T-helper 1 cell treated with Interleukin-12 subunit alpha and Interleukin-12 subunit beta and Interleukin-4 antibody, amounts not matched to agents 30 μg/mL and 1 μg/mL, for 36 hours (primary cell): ENCODE results near the gene ACBD6.

ENCODE experiments used
- H3K27ac Mint-ChIP-seq: one replicate; pipeline ENCODE4 v1.8.0; 2021; ENCODE audit warnings: mild to moderate bottlenecking, mixed read lengths
- H3K27me3 Mint-ChIP-seq: one replicate; pipeline ENCODE4 v1.8.0; 2021; ENCODE audit warnings: low read depth, mixed read lengths
- H3K36me3 Mint-ChIP-seq: one replicate; pipeline ENCODE4 v1.8.0; 2021; ENCODE audit warnings: low read depth, mixed read lengths
- H3K4me1 Mint-ChIP-seq: one replicate; pipeline ENCODE4 v1.8.0; 2021; ENCODE audit warnings: low read depth, mixed read lengths
- H3K4me3 Mint-ChIP-seq: one replicate; pipeline ENCODE4 v1.8.0; 2021; ENCODE audit warnings: mild to moderate bottlenecking, moderate library complexity, mixed read lengths
- H3K9me3 Mint-ChIP-seq: one replicate; pipeline ENCODE4 v1.8.0; 2021; ENCODE audit warnings: mixed read lengths

The ACBD6 gene

DNA sequence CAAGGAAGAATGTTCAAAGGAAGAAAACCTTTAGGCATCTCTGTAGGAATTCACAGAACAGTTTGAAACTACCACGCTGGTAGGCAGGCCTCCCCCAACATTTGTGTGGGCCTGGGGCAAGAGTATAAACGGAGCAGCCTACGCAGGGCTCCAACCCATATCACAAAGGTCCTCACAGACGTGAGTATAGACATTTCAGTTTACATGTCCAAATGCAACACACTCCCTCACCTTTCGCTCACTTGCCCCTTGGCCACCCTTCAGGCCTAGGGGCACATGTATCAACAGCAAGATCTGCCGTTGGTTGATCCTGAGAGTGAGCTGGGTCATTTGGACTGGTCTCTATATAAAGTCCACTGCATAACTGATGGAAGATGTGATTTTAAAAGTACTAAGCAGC is 133.3 kb downstream of the ACBD6 start:
- Mint-ChIP-seq H3K36me3 (no peaks in the 10 kb centered on the region), H3K9me3 (no peaks in the 10 kb centered on the region), H3K27ac (no peak overlapping the region), H3K27me3 (no peaks in the 10 kb centered on the region), H3K4me3 (no peak overlapping the region), H3K4me1 (no peaks in the 10 kb centered on the region)

DNA sequence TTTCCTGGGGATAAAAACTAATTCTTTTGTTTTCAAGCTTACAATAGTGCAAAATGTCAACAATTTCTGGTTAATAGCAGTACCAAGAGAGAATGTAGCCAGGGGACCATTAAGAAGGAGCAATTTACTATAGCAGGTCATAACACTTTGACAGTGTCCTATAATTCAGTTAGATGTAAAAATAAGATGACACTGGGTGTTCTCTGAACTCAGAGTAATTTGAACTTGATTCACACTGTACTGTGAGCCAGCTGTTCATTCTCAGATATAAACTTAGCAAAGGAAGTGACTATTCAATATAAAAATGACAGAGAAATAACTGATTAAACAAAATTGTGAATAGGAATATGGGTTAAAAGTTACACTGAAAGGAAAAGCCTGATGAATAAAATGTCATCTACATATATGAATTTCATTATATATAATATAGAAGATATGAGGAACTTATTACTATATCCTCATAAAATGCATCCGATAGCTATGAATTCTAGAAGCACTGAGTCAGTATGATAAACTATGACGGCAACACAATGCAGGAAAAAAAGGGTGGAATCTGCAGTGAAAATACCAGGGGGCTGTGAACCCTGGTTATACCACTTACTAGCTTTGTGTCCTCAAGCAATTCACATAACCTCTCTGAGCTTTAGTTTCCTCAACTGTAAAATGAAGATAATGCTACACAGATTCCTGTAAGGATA is 135.9 kb downstream of the ACBD6 start:
- H3K4me1 Mint-ChIP-seq = no peaks in the 10 kb centered on the region
- H3K36me3 Mint-ChIP-seq = no peaks in the 10 kb centered on the region
- no peaks in the 10 kb centered on the region for H3K9me3 Mint-ChIP-seq
- no peaks in the 10 kb centered on the region for H3K27me3 Mint-ChIP-seq
- H3K27ac Mint-ChIP-seq = no peak overlapping the region
- no peak overlapping the region for H3K4me3 Mint-ChIP-seq

DNA sequence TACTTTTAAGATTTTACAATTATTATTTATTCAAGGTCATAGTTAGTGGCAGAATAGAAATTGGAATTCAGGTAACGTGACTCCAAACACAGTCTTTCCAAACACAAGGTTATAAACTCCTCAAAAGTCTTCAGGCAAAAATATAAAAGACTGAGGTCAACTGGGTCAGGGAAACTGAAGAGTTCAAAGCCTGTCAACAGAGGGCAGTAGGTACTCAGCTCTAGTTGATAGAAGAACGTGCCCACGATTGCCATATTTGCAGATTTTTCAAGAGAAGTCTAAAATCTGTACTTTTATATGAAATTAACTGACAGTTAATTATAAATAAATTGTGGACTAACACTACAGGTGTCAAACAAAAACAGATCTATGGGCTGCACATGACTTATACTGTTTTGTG is 137.3 kb downstream of the ACBD6 start:
- H3K27ac Mint-ChIP-seq = no peak overlapping the region
- H3K36me3 Mint-ChIP-seq = no peaks in the 10 kb centered on the region
- H3K4me3 Mint-ChIP-seq = no peak overlapping the region
- no peaks in the 10 kb centered on the region for H3K9me3 Mint-ChIP-seq
- no peaks in the 10 kb centered on the region for H3K27me3 Mint-ChIP-seq
- peaks cover 2% of the 10 kb centered on the region for H3K4me1 Mint-ChIP-seq

DNA sequence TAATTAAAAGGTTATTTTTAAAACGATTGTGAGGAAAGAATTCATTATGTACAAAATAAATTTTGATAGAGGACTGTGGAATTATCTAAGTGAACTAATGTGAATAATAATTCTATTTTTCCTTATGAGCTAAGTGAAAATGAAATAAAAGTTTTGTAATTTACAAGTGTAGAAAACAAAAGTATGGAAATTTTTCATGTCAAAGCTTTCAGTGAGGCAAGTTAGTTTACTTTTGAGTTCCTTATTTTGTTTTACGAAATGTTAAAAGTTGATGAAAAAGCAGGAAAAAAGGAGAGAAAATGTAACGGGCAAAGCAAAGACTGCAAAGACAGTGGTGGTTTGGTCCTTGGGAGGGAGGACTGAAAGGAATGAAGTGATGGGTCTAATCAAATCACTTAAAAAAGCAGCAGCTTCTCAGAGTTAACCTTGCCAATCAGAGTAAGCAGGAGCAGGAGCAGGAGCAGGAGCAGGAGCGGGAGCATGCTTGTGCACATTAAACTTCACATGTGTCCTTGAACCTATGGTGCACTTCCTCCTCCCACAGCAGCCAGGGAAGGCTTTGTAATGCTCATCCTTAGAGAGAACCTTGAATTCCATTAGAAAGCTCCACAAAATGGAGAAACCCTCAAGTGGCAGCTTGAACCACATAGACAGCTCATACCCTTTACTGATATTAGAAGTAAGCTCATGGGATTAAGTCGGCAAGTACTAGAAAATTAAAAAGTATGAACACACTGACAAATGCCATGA is 139.0 kb downstream of the ACBD6 start:
- Mint-ChIP-seq H3K27me3 (no peaks in the 10 kb centered on the region), H3K9me3 (no peaks in the 10 kb centered on the region), H3K4me3 (no peak overlapping the region), H3K27ac (no peak overlapping the region), H3K4me1 (peaks cover 2% of the 10 kb centered on the region), H3K36me3 (no peaks in the 10 kb centered on the region)

DNA sequence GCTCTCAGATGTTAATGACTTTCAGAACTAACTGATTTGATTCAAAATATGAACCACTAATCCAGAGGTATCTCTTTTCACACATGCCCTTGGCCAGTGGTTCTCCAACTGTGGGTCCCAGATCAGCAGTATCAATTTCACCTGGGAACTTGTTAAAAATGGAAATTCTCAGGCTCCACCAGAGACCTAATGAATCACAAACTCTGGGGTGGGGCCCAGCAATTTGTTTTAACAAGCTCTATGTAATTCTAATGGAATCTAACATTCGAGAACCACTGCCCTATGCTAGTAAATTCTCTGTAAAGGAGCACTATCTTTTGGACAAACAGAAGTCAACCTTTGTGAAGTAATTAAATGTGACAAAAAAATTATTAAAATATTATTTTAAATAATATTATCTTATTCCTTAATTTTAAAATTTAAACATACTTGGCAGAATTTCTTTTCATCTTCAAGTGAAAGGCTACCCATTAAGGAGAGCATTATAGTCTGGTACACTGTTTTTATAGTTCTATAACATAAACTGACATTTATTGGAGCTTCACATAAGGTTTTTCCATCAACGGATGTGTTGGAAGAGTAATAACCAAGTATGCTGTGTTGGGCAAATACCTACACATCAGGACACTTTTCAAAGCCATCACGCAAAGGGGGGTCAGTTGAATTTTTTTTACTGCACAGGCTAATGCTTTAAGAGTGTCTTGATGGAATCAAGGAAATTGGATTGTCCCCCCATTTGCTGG is 141.9 kb downstream of the ACBD6 start:
- H3K4me3 Mint-ChIP-seq = no peak overlapping the region
- no peaks in the 10 kb centered on the region for H3K27me3 Mint-ChIP-seq
- peaks cover 2% of the 10 kb centered on the region for H3K4me1 Mint-ChIP-seq
- H3K36me3 Mint-ChIP-seq = no peaks in the 10 kb centered on the region
- H3K27ac Mint-ChIP-seq = no peak overlapping the region
- H3K9me3 Mint-ChIP-seq = no peaks in the 10 kb centered on the region

DNA sequence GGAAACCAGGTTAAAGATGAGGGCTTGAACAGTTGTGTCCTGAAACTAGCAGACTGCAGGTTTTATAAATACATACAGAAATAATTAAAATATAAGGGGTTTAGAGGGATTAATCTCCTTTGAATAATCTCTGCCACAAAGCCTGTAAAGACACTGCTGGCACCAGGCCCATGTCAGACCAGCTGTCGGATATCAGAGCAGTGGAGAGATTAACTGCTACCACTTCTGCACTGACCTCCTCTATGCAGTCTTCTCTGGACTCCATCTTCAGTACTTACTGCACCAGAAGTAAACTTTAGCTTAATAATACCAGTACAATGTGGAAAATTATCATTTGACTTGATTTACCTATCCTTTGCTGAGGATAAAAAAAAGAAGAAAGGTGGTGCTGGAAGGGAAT is 143.7 kb downstream of the ACBD6 start:
- no peaks in the 10 kb centered on the region for H3K9me3 Mint-ChIP-seq
- no peak overlapping the region for H3K4me3 Mint-ChIP-seq
- peaks cover 2% of the 10 kb centered on the region for H3K4me1 Mint-ChIP-seq
- H3K27ac Mint-ChIP-seq = no peak overlapping the region
- no peaks in the 10 kb centered on the region for H3K36me3 Mint-ChIP-seq
- H3K27me3 Mint-ChIP-seq = no peaks in the 10 kb centered on the region

DNA sequence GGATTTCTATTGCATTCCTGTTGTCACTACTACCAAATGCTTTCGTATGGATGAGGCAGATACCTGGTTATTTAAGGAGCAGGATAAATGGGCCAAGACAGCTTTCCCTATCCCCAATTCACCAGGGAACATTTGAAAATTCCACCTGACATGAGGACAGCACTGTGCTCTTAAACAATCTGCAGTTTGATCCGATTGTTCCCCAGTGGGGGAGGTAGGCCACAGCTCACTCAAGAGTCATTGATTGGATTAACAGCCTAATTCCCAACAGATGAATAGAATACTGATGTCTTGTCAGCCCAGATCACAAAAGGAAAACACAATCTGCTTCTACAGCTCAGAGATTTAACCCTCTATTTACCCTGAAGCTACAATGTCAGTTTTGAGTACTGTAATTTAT is 148.4 kb downstream of the ACBD6 start:
- H3K4me3 Mint-ChIP-seq = no peak overlapping the region
- no peaks in the 10 kb centered on the region for H3K4me1 Mint-ChIP-seq
- no peaks in the 10 kb centered on the region for H3K36me3 Mint-ChIP-seq
- H3K27ac Mint-ChIP-seq = no peak overlapping the region
- no peaks in the 10 kb centered on the region for H3K27me3 Mint-ChIP-seq
- no peaks in the 10 kb centered on the region for H3K9me3 Mint-ChIP-seq

DNA sequence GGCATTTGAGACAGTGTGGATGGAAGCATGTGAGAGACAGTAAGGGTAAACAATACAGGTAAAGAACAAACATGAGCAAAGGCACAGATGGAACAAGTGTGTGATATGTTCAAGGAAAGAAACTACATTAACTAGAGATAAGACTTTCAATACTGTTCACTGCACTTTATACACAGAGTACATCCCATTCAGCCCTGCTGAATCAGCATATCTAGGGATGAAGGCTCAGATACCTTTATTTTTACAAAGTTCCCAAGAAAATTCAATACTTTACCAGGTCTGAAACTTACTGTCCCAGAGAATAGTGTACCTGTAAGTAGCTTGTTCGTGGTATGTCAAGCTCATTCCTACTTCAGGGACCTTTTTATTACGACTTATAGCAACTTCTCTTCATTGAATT is 149.8 kb downstream of the ACBD6 start:
- Mint-ChIP-seq H3K4me1 (no peaks in the 10 kb centered on the region), H3K27ac (no peak overlapping the region), H3K9me3 (no peaks in the 10 kb centered on the region), H3K27me3 (no peaks in the 10 kb centered on the region), H3K4me3 (no peak overlapping the region), H3K36me3 (no peaks in the 10 kb centered on the region)

DNA sequence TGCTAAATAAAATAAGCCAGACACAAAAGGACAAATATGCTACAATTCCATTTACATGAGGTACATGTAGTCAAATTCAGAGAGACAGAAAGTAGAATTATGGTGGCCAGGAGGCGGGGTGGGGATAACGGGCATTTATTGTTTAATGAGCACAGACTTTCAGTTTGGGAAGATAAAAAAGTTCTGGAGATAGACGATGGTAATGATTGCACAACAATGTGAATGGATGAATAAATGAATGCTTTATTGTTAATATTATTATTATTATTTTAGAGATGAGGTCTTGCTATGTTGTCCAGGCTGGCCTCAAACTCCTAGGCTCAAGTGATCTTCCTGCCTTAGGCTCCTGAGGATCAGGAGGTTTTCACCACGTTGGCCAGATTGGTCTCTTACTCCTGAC is 150.4 kb downstream of the ACBD6 start:
- H3K4me1 Mint-ChIP-seq = no peaks in the 10 kb centered on the region
- no peak overlapping the region for H3K4me3 Mint-ChIP-seq
- H3K36me3 Mint-ChIP-seq = no peaks in the 10 kb centered on the region
- no peaks in the 10 kb centered on the region for H3K9me3 Mint-ChIP-seq
- H3K27ac Mint-ChIP-seq = no peak overlapping the region
- no peaks in the 10 kb centered on the region for H3K27me3 Mint-ChIP-seq

DNA sequence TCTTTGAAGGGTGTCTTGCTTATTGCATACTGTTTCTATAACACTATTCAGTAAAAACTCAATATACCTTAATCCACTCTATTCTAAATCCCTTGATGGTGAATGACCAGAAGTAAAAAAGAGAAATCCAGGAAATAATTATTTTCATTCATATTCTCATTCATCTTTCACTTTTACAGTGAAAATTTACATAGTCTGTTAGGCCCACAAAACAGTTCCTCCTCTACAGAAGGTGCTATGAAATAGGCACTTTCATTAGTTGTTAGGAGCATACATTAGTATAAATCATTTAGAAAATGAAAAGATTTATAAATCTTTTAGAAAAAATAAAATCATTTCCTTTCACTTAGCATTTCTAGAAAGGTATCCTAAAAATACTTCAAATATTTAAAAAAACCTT is 157.2 kb downstream of the ACBD6 start:
- no peaks in the 10 kb centered on the region for H3K9me3 Mint-ChIP-seq
- H3K4me3 Mint-ChIP-seq = no peak overlapping the region
- H3K4me1 Mint-ChIP-seq = no peaks in the 10 kb centered on the region
- no peaks in the 10 kb centered on the region for H3K27me3 Mint-ChIP-seq
- H3K36me3 Mint-ChIP-seq = no peaks in the 10 kb centered on the region
- no peak overlapping the region for H3K27ac Mint-ChIP-seq

DNA sequence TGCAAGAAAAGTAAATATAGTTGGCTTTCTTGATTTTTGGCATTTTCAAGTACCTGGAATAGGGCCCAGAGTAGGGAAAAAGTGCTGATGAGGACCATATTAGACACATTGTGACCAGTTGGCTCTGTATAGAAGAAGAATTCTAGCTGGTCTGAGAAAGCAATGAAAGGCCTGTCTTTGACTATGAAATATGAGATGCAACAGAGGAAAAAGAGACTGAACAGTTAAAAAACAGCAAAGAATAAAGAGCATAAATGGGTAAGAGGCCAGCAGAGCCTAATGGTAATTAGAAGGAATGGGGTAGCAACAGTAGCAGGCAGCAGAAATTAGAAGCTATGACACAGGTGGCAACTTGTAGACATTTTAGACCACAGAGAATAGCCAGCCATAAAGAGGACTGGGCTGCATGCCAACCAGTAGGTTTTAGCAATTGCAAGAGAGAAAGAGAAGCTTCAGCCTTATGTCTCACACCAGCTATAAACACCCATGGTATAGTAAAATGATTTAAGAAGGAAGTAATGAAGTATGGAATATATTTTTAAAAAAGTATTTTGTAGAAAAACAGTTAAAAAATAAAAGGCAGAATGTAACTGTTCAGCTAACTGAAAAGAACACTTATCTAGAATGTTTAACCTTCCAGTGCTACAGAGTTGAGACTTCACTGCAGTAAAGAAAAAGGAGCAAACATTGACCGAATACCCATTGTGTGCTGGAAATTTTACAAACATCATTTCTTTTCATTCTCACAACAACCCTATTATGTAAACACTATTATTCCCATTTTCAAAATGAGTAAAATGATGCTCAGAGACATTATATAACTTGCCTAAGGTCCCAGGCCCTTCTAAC is 158.2 kb downstream of the ACBD6 start:
- Mint-ChIP-seq H3K9me3 (no peaks in the 10 kb centered on the region), H3K4me3 (no peak overlapping the region), H3K27ac (no peak overlapping the region)

DNA sequence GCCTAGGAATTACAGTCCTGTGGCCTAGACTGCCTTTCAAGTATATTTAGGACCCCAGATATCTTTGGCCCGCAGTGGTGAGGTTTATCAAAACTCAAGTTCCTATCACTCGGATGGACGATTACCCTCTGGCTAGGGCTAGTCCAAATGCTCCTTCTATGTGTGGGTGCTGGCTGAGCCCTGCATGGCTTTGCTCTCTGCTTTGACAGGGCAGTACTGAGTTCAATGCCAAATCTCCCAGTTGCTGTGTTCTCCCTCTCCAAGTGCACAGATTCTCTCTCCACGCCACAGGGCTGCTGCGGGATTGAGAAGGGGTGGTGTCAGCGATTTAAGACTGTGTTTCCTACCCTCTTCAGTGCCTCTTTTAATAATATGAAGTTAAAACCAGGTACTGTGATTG is 175.3 kb downstream of the ACBD6 start:
- H3K4me1 Mint-ChIP-seq = no peaks in the 10 kb centered on the region
- no peak overlapping the region for H3K27ac Mint-ChIP-seq
- peaks cover 20% of the 10 kb centered on the region for H3K9me3 Mint-ChIP-seq
- H3K27me3 Mint-ChIP-seq = no peaks in the 10 kb centered on the region
- H3K36me3 Mint-ChIP-seq = peaks cover 3% of the 10 kb centered on the region
- no peak overlapping the region for H3K4me3 Mint-ChIP-seq

More for the DNA sequence above, 158.2 kb downstream of the ACBD6 start:
- Mint-ChIP-seq H3K4me1 (no peaks in the 10 kb centered on the region), H3K36me3 (peaks cover 4% of the 10 kb centered on the region), H3K27me3 (no peaks in the 10 kb centered on the region)

DNA sequence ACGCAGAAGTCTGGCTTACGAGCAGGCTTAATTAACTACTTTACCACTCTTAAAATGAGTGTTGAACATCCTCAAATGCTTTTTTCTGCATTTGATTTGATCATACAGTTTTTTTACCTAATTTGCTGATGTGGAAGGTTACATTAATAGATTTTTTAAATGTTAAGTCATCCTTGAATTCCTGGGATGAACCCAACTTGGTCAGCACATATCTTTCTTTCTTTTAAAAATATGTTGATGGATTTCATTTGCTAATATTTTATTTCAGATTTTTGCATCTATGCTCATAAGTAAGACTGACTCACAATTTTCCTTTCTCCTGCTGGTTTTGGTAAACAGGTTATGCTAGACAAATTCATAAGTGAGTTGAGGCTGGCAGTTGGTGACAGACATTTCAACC is 189.5 kb downstream of the ACBD6 start:
- Mint-ChIP-seq H3K27me3 (no peaks in the 10 kb centered on the region), H3K4me1 (no peaks in the 10 kb centered on the region), H3K36me3 (peaks cover 7% of the 10 kb centered on the region), H3K27ac (no peak overlapping the region), H3K9me3 (no peaks in the 10 kb centered on the region), H3K4me3 (no peak overlapping the region)

DNA sequence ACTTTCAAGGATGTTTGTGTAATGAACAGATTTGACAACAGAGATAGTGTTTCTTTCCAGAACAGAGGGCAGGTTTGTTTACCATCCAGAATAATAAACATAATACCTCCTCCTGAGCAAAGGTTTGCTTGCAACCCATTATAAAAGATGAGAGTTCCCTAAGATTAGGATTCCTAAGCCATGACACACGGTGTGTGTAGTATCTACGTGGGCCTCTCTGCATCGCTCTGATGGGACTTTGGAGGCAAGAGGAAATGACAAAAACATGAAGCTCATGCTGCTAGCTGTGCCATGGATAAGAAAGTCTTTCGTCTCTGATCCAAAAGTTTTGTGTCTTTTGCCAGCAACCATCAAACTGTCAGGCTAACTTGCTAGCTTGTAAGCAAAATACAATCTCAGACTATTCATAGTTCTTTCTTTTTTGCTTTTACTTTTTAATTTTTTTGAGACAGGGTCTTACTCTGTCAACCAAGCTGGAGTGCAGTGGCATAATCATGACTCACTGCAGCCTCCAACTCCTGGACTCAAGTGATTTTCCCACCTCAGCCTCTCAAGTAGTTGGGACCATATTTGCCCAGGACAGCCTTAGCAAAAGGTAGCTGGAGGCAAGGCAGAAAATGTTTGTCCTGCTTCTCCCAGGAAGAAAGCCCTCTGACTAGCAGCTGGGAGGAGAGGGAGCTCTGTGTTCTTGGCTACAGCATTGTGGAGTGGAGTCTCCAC is 191.2 kb downstream of the ACBD6 start:
- peaks cover 11% of the 10 kb centered on the region for H3K36me3 Mint-ChIP-seq
- peaks cover 10% of the 10 kb centered on the region for H3K9me3 Mint-ChIP-seq
- no peak overlapping the region for H3K27ac Mint-ChIP-seq
- no peak overlapping the region for H3K4me3 Mint-ChIP-seq
- H3K27me3 Mint-ChIP-seq = no peaks in the 10 kb centered on the region
- H3K4me1 Mint-ChIP-seq = no peaks in the 10 kb centered on the region
